ENCODE results near the gene PPM1A. TPM values are rescaled to one million over a fixed set of nuclear protein-coding genes. Genes with fewer than 3 reads are reported as not detected.

The PPM1A gene
- total and polyA plus RNA-seq, 2 donors (not counting 1 experiment from before 2014, with no cell fraction given), result 15.5 to 59.0 TPM

DNA sequence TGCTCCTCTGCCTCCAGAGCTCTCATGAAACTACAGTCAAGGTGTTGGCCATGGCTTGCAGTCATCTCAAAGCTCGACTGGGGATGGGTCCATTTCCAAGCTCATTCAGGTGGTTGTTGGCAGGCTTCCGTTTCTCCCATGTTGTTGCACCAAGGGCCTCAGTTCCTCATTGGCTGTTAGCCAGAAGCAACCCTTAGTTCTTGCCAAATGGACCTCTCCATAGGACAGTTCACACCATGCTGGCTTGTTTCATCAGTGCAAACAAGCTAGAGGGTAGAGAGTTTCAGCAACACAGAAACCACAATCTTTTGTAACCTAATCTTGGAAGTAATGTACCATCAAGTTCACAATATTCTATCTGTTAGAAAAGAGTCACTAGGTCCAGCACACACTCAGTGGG lies 22.7 kb upstream of the PPM1A start:
- intact Hi-C loops (cut with micrococcal nuclease), result no loop called here
- Histone ChIP-seq H3K9me3 (ENCODE audit: control extremely low read depth in 1 of 3, control insufficient read depth in 2 of 3, insufficient read depth in 1 of 3, low read length in 2 of 3) (peaks cover 0 to 1% (median 0%) of the 10 kb centered on the region in 3 donors), H3K4me1 (ENCODE audit: control insufficient read depth in 2 of 2, insufficient read depth in 2 of 2, low read length in 2 of 2) (no peaks in the 10 kb centered on the region), H3K4me2 (replicated peaks; ENCODE audit: low read depth, low read length, poor library complexity, severe bottlenecking) (no peak overlapping the region), H2AFZ (ENCODE audit: insufficient read depth, low read depth, low read length, poor library complexity, severe bottlenecking) (no peak overlapping the region), H3K27me3 (replicated peaks in 1 of 4; ENCODE audit: control extremely low read depth in 1 of 4, control insufficient read depth in 3 of 4, insufficient read depth in 4 of 4, low read length in 3 of 4) (no peaks in the 10 kb centered on the region), H3K4me3 (ENCODE audit: control extremely low read depth in 1 of 5, extremely low read depth in 1 of 5, insufficient read depth in 1 of 5, low read depth in 2 of 5, low read length in 4 of 5) (no peak overlapping the region), H3K79me2 (ENCODE audit: control insufficient read depth, insufficient read depth, low read length) (no peaks in the 10 kb centered on the region), H3K36me3 (replicated peaks in 1 of 2; ENCODE audit: control extremely low read depth in 1 of 2, control insufficient read depth in 1 of 2, extremely low read depth in 1 of 2, insufficient read depth in 2 of 2, low read length in 1 of 2) (no peaks in the 10 kb centered on the region), H4K20me1 (ENCODE audit: control insufficient read depth, insufficient read depth, low read length, poor library complexity, severe bottlenecking) (no peaks in the 10 kb centered on the region), H3K9ac (ENCODE audit: low read length) (no peak overlapping the region), H3K27ac (ENCODE audit: low read length in 2 of 2) (no peak overlapping the region)
- ChIA-PET POLR2A (no interaction called here), CTCF (no interaction called here)
- Mint-ChIP-seq H3K27me3 (no peaks in the 10 kb centered on the region), H3K9me3 (ENCODE audit: insufficient read depth) (peaks cover 4% of the 10 kb centered on the region), H3K4me1 (no peaks in the 10 kb centered on the region), H3K27ac (no peak overlapping the region), H3K4me3 (no peak overlapping the region)
- TF ChIP-seq, protein P1, sequence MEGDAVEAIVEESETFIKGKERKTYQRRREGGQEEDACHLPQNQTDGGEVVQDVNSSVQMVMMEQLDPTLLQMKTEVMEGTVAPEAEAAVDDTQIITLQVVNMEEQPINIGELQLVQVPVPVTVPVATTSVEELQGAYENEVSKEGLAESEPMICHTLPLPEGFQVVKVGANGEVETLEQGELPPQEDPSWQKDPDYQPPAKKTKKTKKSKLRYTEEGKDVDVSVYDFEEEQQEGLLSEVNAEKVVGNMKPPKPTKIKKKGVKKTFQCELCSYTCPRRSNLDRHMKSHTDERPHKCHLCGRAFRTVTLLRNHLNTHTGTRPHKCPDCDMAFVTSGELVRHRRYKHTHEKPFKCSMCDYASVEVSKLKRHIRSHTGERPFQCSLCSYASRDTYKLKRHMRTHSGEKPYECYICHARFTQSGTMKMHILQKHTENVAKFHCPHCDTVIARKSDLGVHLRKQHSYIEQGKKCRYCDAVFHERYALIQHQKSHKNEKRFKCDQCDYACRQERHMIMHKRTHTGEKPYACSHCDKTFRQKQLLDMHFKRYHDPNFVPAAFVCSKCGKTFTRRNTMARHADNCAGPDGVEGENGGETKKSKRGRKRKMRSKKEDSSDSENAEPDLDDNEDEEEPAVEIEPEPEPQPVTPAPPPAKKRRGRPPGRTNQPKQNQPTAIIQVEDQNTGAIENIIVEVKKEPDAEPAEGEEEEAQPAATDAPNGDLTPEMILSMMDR (IDR thresholded peaks at IDR 0.05), result no peak
- no peak for TF ChIP-seq EZH2 (IDR thresholded peaks at IDR 0.05; ENCODE audit: borderline replicate concordance, insufficient read depth, low read depth, low read length, poor library complexity, severe bottlenecking)
- 92% methylated on average over 2 of the region's 2 CpGs for WGBS (ENCODE audit: insufficient coverage)
- ATAC-seq (ENCODE audit: low read depth), result no peak
- no peak for DNase-seq

DNA sequence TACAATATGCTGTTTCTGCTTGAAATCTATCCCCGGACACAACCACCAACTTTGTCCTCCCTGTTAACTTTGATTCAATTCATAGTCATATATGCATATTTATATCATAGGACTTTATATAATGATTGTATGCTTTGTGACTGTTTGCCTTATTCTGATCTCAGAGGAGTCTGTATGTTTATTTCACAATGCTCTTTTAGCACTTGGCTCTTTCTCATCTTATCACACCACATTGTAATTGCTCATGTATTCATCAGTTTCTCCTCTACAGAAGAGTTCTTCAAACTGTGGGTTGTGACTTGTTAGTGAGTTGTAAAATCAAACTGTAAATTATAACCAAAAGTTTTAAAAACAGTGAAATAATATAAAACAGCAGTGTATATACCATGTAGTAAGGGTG lies 21.7 kb upstream of the PPM1A start:
- Histone ChIP-seq H3K36me3 (replicated peaks in 1 of 2; ENCODE audit: control extremely low read depth in 1 of 2, control insufficient read depth in 1 of 2, extremely low read depth in 1 of 2, insufficient read depth in 2 of 2, low read length in 1 of 2) (no peaks in the 10 kb centered on the region), H3K27ac (ENCODE audit: low read length in 2 of 2) (no peak overlapping the region), H3K4me1 (ENCODE audit: control insufficient read depth in 2 of 2, insufficient read depth in 2 of 2, low read length in 2 of 2) (no peaks in the 10 kb centered on the region), H3K9me3 (ENCODE audit: control extremely low read depth in 1 of 3, control insufficient read depth in 2 of 3, insufficient read depth in 1 of 3, low read length in 2 of 3) (peaks cover 0 to 4% (median 1%) of the 10 kb centered on the region in 3 donors), H3K79me2 (ENCODE audit: control insufficient read depth, insufficient read depth, low read length) (no peaks in the 10 kb centered on the region), H2AFZ (ENCODE audit: insufficient read depth, low read depth, low read length, poor library complexity, severe bottlenecking) (no peak overlapping the region), H3K4me3 (ENCODE audit: control extremely low read depth in 1 of 5, extremely low read depth in 1 of 5, insufficient read depth in 1 of 5, low read depth in 2 of 5, low read length in 4 of 5) (no peak overlapping the region), H3K4me2 (replicated peaks; ENCODE audit: low read depth, low read length, poor library complexity, severe bottlenecking) (no peak overlapping the region), H3K27me3 (replicated peaks in 1 of 4; ENCODE audit: control extremely low read depth in 1 of 4, control insufficient read depth in 3 of 4, insufficient read depth in 4 of 4, low read length in 3 of 4) (no peaks in the 10 kb centered on the region), H4K20me1 (ENCODE audit: control insufficient read depth, insufficient read depth, low read length, poor library complexity, severe bottlenecking) (no peaks in the 10 kb centered on the region), H3K9ac (ENCODE audit: low read length) (no peak overlapping the region)
- peaks cover 7% of the 10 kb centered on the region for H3K9me3 Mint-ChIP-seq (ENCODE audit: insufficient read depth)
- TF ChIP-seq, protein P1 (IDR thresholded peaks at IDR 0.05), result no peak
- TF ChIP-seq EZH2 (IDR thresholded peaks at IDR 0.05; ENCODE audit: borderline replicate concordance, insufficient read depth, low read depth, low read length, poor library complexity, severe bottlenecking), result no peak
- intact Hi-C loops (cut with micrococcal nuclease), result no loop called here
- no CpG with 5 or more reads among the region's 1 CpG for WGBS (ENCODE audit: insufficient coverage)
- ChIA-PET CTCF (no interaction called here), POLR2A (no interaction called here)
- no peak for DNase-seq
- H3K4me1 Mint-ChIP-seq, result no peaks in the 10 kb centered on the region
- H3K27me3 Mint-ChIP-seq, result no peaks in the 10 kb centered on the region
- H3K4me3 Mint-ChIP-seq, result no peak overlapping the region
- H3K27ac Mint-ChIP-seq, result no peak overlapping the region
- ATAC-seq (ENCODE audit: low read depth), result no peak

Measured in B cell (primary cell).